CD8-positive, alpha-beta memory T cell (primary cell): ENCODE data around the gene PCDH9. TPM values are rescaled to one million over a fixed set of nuclear protein-coding genes. Genes with fewer than 3 reads are reported as not detected.

Experiments used
- CTCF ChIA-PET: fragments of 350-600 bp; sonication (Branson Sonifier 250); formaldehyde crosslinking; loops from one replicate; lab custom pipeline; 2021; ENCODE audit warnings: antibody characterized with exemption; lab: Charles Lee
- POLR2A ChIA-PET: fragments of 350-600 bp; sonication (Branson Sonifier 250); formaldehyde crosslinking; loops from one replicate; lab custom pipeline; 2021; ENCODE audit warnings: antibody characterized with exemption; lab: Charles Lee
- DNase-seq, 5 donors: peaks; one replicate each; pipeline versions ENCODE4 v3.0.0 to v3.0.0-alpha.2; 2020 to 2022; ENCODE audit warnings: mixed read lengths in 1 of 5
- H3K27ac ChIP-seq: one replicate; pipeline ENCODE4 v1.7.0; 2013; ENCODE audit warnings: low read depth, mild to moderate bottlenecking, low read length, moderate library complexity
- H3K27me3 ChIP-seq: 2 replicates; pipeline ENCODE4 v1.7.0; 2013; ENCODE audit warnings: low read length, mild to moderate bottlenecking; ENCODE audit not compliant: insufficient read depth, poor library complexity, severe bottlenecking
- H3K36me3 ChIP-seq: 2 replicates; pipeline ENCODE4 v1.7.0; 2013; ENCODE audit warnings: mild to moderate bottlenecking, low read length, moderate library complexity; ENCODE audit not compliant: insufficient read depth
- H3K4me1 ChIP-seq: 2 replicates; pipeline ENCODE4 v1.7.0; 2013; ENCODE audit warnings: mild to moderate bottlenecking, low read length, moderate library complexity; ENCODE audit not compliant: insufficient read depth
- H3K4me3 ChIP-seq: 2 replicates; pipeline ENCODE4 v1.7.0; 2013; ENCODE audit warnings: mild to moderate bottlenecking, low read length
- H3K9me3 ChIP-seq: 2 replicates; pipeline ENCODE4 v1.7.0; 2013; ENCODE audit warnings: mild to moderate bottlenecking, low read length
- H3K27ac Mint-ChIP-seq, 8 donors: one replicate each; pipeline ENCODE4 v1.8.0; 2020 to 2021; ENCODE audit warnings: mixed read lengths in 8 of 8, mild to moderate bottlenecking in 6 of 8, inconsistent platforms in 3 of 8, moderate library complexity in 3 of 8
- H3K27me3 Mint-ChIP-seq, 2 donors: one replicate each; pipeline ENCODE4 v1.8.0; 2020 to 2021; ENCODE audit warnings: mixed read lengths in 2 of 2, mild to moderate bottlenecking in 1 of 2, moderate library complexity in 1 of 2
- H3K36me3 Mint-ChIP-seq, 3 donors: one replicate each; pipeline ENCODE4 v1.8.0; 2020 to 2021; ENCODE audit warnings: mixed read lengths in 3 of 3, inconsistent platforms in 1 of 3, mild to moderate bottlenecking in 1 of 3
- H3K4me1 Mint-ChIP-seq, 3 donors: one replicate each; pipeline ENCODE4 v1.8.0; 2020 to 2021; ENCODE audit warnings: mixed read lengths in 3 of 3, inconsistent platforms in 1 of 3, mild to moderate bottlenecking in 1 of 3
- H3K4me3 Mint-ChIP-seq, 7 donors: one replicate each; pipeline ENCODE4 v1.8.0; 2020 to 2021; ENCODE audit warnings: mixed read lengths in 7 of 7, mild to moderate bottlenecking in 6 of 7, moderate library complexity in 4 of 7, inconsistent platforms in 2 of 7
- H3K9me3 Mint-ChIP-seq, 5 donors: one replicate each; pipeline ENCODE4 v1.8.0; 2020 to 2022; ENCODE audit warnings: mixed read lengths in 5 of 5, mild to moderate bottlenecking in 3 of 5, moderate library complexity in 2 of 5, inconsistent platforms in 1 of 5
- polyA plus RNA-seq: library from polyadenylated mRNA; unstranded; fragments of 300-500 nt; fragmentation: Illumina TruSeq; gene quantifications from one replicate; pipeline ENCODE4 v1.2.3, GENCODE V29; 2021
- total RNA-seq, 2 experiments: library from RNA; stranded (reverse); gene quantifications; one replicate each; pipeline ENCODE4 v1.2.3, GENCODE V29; 2021

Gene PCDH9
- total and polyA plus RNA-seq, 3 experiments from 2014 or later, result 0.09 to 0.21 (median 0.16) TPM

DNA sequence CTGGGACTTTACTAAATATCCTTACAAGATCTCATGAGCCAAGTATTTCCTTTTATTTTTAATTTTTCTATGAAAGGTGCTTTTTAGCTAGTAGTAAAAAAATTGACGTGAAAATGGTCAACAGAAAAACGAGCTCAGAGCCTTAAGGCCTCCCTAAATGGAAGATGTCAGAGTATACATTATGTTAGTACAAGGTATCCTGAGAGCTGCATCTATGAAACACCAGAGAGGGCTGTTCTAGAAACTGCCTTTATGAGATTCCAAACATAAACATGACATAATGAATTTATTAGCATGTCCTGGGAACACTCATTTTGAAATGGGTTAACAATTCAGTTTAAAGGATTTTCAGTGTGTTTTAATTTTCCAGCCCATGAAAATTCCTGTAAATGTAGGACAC lies 146.6 kb downstream of the PCDH9 start:
- CTCF ChIA-PET, result no interaction called here

GRCh38 chr13:67080351-67080750 lies 149.8 kb downstream of the PCDH9 start:
- Mint-ChIP-seq H3K4me1 (no peaks in the 10 kb centered on the region), H3K9me3 (peaks cover 3 to 13% (median 5%) of the 10 kb centered on the region in 5 donors), H3K27ac (no peak overlapping the region), H3K4me3 (no peak overlapping the region), H3K36me3 (no peaks in the 10 kb centered on the region), H3K27me3 (peaks cover 0 to 2% of the 10 kb centered on the region in 2 donors)
- no peak for DNase-seq
- Histone ChIP-seq H3K9me3 (no peaks in the 10 kb centered on the region), H3K4me3 (no peak overlapping the region), H3K36me3 (no peaks in the 10 kb centered on the region), H3K27me3 (no peaks in the 10 kb centered on the region), H3K27ac (no peak overlapping the region), H3K4me1 (no peaks in the 10 kb centered on the region)
- ChIA-PET POLR2A (no interaction called here), CTCF (no interaction called here)

More for the DNA sequence above, 146.6 kb downstream of the PCDH9 start:
- DNase-seq, result no peak
- Histone ChIP-seq H3K4me1 (no peaks in the 10 kb centered on the region), H3K27me3 (no peaks in the 10 kb centered on the region), H3K36me3 (no peaks in the 10 kb centered on the region), H3K27ac (no peak overlapping the region), H3K9me3 (no peaks in the 10 kb centered on the region), H3K4me3 (no peak overlapping the region)
- no peaks in the 10 kb centered on the region for H3K36me3 Mint-ChIP-seq
- peaks cover 0 to 12% (median 3%) of the 10 kb centered on the region in 5 donors for H3K9me3 Mint-ChIP-seq
- no peaks in the 10 kb centered on the region for H3K4me1 Mint-ChIP-seq
- POLR2A ChIA-PET, result no interaction called here
- no peak overlapping the region for H3K4me3 Mint-ChIP-seq
- H3K27me3 Mint-ChIP-seq, result no peaks in the 10 kb centered on the region
- no peak overlapping the region for H3K27ac Mint-ChIP-seq

GRCh38 chr13:67078062-67078461 lies 152.1 kb downstream of the PCDH9 start:
- no peak overlapping the region for H3K4me3 Mint-ChIP-seq
- DNase-seq, result no peak
- no peaks in the 10 kb centered on the region for H3K36me3 ChIP-seq

DNA sequence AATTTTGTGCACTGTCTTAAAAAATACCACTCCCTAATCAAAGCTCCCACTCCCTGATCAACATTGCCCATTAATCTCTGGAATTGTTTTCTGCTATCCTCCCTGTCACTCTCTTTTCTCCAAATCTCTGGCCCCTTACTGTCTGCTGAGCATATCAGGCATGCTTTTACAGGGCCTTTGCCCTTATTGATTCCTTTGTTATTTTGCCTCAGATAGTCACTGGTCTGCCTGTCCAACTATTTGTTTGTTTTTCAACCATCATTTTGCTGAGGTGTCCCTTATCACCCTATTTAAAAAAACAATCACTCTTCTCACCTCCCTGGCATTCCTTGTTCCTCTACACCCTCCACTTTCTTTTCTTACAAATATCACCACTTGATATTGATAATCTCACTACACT lies 153.0 kb downstream of the PCDH9 start:
- Histone ChIP-seq H3K27me3 (no peaks in the 10 kb centered on the region), H3K4me3 (no peak overlapping the region), H3K27ac (no peak overlapping the region), H3K4me1 (no peaks in the 10 kb centered on the region), H3K36me3 (no peaks in the 10 kb centered on the region), H3K9me3 (no peaks in the 10 kb centered on the region)
- Mint-ChIP-seq H3K27me3 (peaks cover 0 to 2% of the 10 kb centered on the region in 2 donors), H3K9me3 (peaks cover 2 to 17% (median 5%) of the 10 kb centered on the region in 5 donors), H3K4me3 (no peak overlapping the region), H3K27ac (no peak overlapping the region), H3K36me3 (no peaks in the 10 kb centered on the region), H3K4me1 (no peaks in the 10 kb centered on the region)
- no peak for DNase-seq
- CTCF ChIA-PET, result no interaction called here
- POLR2A ChIA-PET, result no interaction called here

More at GRCh38 chr13:67078062-67078461, 152.1 kb downstream of the PCDH9 start:
- ChIA-PET CTCF (no interaction called here), POLR2A (no interaction called here)
- H3K36me3 Mint-ChIP-seq, result no peaks in the 10 kb centered on the region
- no peaks in the 10 kb centered on the region for H3K4me1 Mint-ChIP-seq
- H3K27ac Mint-ChIP-seq, result no peak overlapping the region
- no peak overlapping the region for H3K4me3 ChIP-seq
- H3K27me3 ChIP-seq, result no peaks in the 10 kb centered on the region
- H3K9me3 Mint-ChIP-seq, result peaks cover 3 to 13% (median 5%) of the 10 kb centered on the region in 5 donors
- no peaks in the 10 kb centered on the region for H3K9me3 ChIP-seq
- H3K27ac ChIP-seq, result no peak overlapping the region
- H3K4me1 ChIP-seq, result no peaks in the 10 kb centered on the region
- H3K27me3 Mint-ChIP-seq, result peaks cover 0 to 2% of the 10 kb centered on the region in 2 donors

- H3K27ac Mint-ChIP-seq, result no peak overlapping the region
- Histone ChIP-seq H3K27ac (no peak overlapping the region), H3K36me3 (no peaks in the 10 kb centered on the region), H3K4me1 (no peaks in the 10 kb centered on the region), H3K27me3 (no peaks in the 10 kb centered on the region), H3K4me3 (no peak overlapping the region), H3K9me3 (no peaks in the 10 kb centered on the region)
- peaks cover 0 to 2% of the 10 kb centered on the region in 2 donors for H3K27me3 Mint-ChIP-seq
- no peaks in the 10 kb centered on the region for H3K4me1 Mint-ChIP-seq
- CTCF ChIA-PET, result no interaction called here
- POLR2A ChIA-PET, result no interaction called here
- no peak for DNase-seq
- H3K4me3 Mint-ChIP-seq, result no peak overlapping the region
- no peaks in the 10 kb centered on the region for H3K36me3 Mint-ChIP-seq
- H3K9me3 Mint-ChIP-seq, result peaks cover 0 to 17% (median 5%) of the 10 kb centered on the region in 5 donors
Observed at GRCh38 chr13:67076378-67076777, 153.8 kb downstream of the PCDH9 start.

- H3K36me3 ChIP-seq, result no peaks in the 10 kb centered on the region
- H3K27ac ChIP-seq, result no peak overlapping the region
- no peaks in the 10 kb centered on the region for H3K27me3 ChIP-seq
- no peak overlapping the region for H3K4me3 ChIP-seq
- ChIA-PET CTCF (no interaction called here), POLR2A (no interaction called here)
- Mint-ChIP-seq H3K36me3 (no peaks in the 10 kb centered on the region), H3K4me1 (no peaks in the 10 kb centered on the region), H3K9me3 (peaks cover 0 to 19% (median 5%) of the 10 kb centered on the region in 5 donors), H3K4me3 (no peak overlapping the region), H3K27me3 (peaks cover 0 to 2% of the 10 kb centered on the region in 2 donors), H3K27ac (no peak overlapping the region)
- no peaks in the 10 kb centered on the region for H3K9me3 ChIP-seq
- no peaks in the 10 kb centered on the region for H3K4me1 ChIP-seq
- no peak for DNase-seq
Observed at GRCh38 chr13:67075239-67075638, 154.9 kb downstream of the PCDH9 start.

DNA sequence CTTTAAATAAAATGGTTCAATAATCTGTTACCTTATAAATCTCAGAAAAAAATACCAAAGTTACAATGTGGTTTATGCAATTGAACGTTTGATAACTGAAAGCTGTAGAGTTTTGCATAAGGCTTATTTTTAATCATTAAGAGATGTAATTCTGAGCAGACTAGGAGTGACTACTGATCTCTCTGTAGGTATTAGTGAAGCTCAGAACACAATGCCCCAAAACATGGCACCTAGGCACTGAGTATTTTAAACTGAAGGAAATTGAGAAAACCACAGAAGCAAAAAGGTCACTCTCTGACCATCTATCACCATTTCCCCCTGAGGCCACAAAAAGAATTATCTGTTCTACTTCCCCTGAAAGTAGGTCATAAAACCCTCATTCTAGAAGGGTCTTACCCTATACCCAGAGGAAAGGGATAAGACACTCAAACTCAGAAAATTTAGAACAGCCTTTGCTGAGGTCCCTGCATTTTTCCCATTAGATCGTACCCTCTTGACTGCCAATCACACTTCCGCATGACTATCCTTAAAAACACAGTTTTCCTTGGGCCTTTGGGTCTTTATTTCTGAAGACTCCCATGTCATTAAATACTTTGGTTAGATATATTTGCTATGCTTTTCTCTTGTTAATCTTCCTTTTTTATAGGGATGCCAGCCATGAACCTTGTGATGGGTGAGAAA lies 158.1 kb downstream of the PCDH9 start:
- Histone ChIP-seq H3K4me3 (no peak overlapping the region), H3K4me1 (no peaks in the 10 kb centered on the region), H3K27me3 (no peaks in the 10 kb centered on the region), H3K27ac (no peak overlapping the region), H3K36me3 (no peaks in the 10 kb centered on the region), H3K9me3 (no peaks in the 10 kb centered on the region)
- Mint-ChIP-seq H3K4me3 (no peak overlapping the region), H3K36me3 (no peaks in the 10 kb centered on the region), H3K27me3 (peaks cover 0 to 2% of the 10 kb centered on the region in 2 donors), H3K4me1 (no peaks in the 10 kb centered on the region), H3K27ac (no peak overlapping the region), H3K9me3 (peaks cover 0 to 13% (median 4%) of the 10 kb centered on the region in 5 donors)
- no peak for DNase-seq
- ChIA-PET CTCF (no interaction called here), POLR2A (no interaction called here)

- DNase-seq, result no peak
- Histone ChIP-seq H3K27me3 (no peaks in the 10 kb centered on the region), H3K4me1 (no peaks in the 10 kb centered on the region), H3K27ac (no peak overlapping the region), H3K9me3 (no peaks in the 10 kb centered on the region), H3K36me3 (no peaks in the 10 kb centered on the region), H3K4me3 (no peak overlapping the region)
- no peak overlapping the region for H3K4me3 Mint-ChIP-seq
- H3K4me1 Mint-ChIP-seq, result no peaks in the 10 kb centered on the region
- no peak overlapping the region for H3K27ac Mint-ChIP-seq
- POLR2A ChIA-PET, result no interaction called here
- CTCF ChIA-PET, result no interaction called here
- H3K27me3 Mint-ChIP-seq, result no peaks in the 10 kb centered on the region
- H3K36me3 Mint-ChIP-seq, result no peaks in the 10 kb centered on the region
- peaks cover 0 to 12% (median 5%) of the 10 kb centered on the region in 5 donors for H3K9me3 Mint-ChIP-seq
Observed at GRCh38 chr13:67070306-67070705, 159.8 kb downstream of the PCDH9 start.
